ENCODE data around the gene ROGDI. TPM values are rescaled to one million over a fixed set of nuclear protein-coding genes. Genes with fewer than 3 reads are reported as not detected.

The ROGDI gene
- total and polyA plus RNA-seq, 2 donors (not counting 3 experiments of a cell fraction or from before 2014, with no cell fraction given) = 12.0 to 36.9 TPM

DNA sequence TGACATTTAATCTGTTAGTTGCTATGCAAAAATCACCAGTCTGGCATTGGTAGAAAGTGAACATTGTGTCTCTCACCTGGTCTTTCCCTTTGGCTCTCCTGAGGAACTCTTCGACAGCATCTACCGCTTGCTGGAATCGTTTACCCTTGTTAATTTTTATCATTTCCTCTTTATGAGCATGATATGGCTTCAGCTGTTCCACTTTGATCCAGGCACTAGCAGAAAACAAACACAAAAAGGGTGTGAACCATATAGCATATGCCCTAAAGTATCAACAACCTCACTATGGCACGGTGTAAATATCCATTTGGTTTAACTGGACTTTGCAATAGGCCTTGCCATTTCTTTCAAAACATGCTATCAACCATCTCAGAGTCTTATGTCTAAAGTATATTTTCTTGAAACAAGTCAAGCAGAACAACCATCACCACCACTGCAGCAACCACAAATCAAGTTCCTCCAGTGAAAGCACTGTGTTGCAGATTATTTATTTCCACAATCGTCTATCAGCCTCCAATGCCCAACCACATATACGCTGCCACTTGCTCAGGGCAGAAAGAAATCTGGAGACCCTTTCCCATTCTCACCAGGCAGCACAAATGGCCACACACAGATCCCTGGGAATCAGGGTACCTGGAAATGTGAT lies 30.4 kb upstream of the ROGDI start:
- BruUV-seq (replicated peaks) = no TSS peak
- FAIRE-seq (no peak), DNase-seq (ENCODE audit: low read depth, low spot score) (no peak)
- Histone ChIP-seq H3K9me3 (replicated peaks; ENCODE audit: control insufficient read depth, insufficient read depth, low read length) (no peaks in the 10 kb centered on the region), H3K4me2 (ENCODE audit: insufficient read depth, low read length) (no peak overlapping the region), H3K4me1 (ENCODE audit: control insufficient read depth, extremely low read depth, insufficient read depth, low read length) (no peaks in the 10 kb centered on the region), H3K9ac (replicated peaks; ENCODE audit: extremely low read depth, insufficient read depth, low read length) (no peak overlapping the region), H4K20me1 (replicated peaks; ENCODE audit: control insufficient read depth, extremely low read depth, insufficient read depth, low read length) (no peaks in the 10 kb centered on the region), H3K27me3 (ENCODE audit: control insufficient read depth in 2 of 2, insufficient read depth in 2 of 2, low read length in 2 of 2) (no peaks in the 10 kb centered on the region), H3K9me1 (replicated peaks; ENCODE audit: control insufficient read depth, extremely low read depth, insufficient read depth, low read length) (no peaks in the 10 kb centered on the region), H2AFZ (ENCODE audit: low read depth, low read length) (no peak overlapping the region), H3K27ac (ENCODE audit: insufficient read depth, low read depth, low read length) (no peak overlapping the region), H3K4me3 (replicated peaks in 1 of 3; ENCODE audit: insufficient read depth in 1 of 3, low read depth in 1 of 3, low read length in 3 of 3) (no peak overlapping the region), H3K36me3 (ENCODE audit: control insufficient read depth in 2 of 2, extremely low read depth in 1 of 2, insufficient read depth in 2 of 2, low read length in 2 of 2) (peaks cover 16 to 49% of the 10 kb centered on the region in 2 experiments), H3K79me2 (ENCODE audit: control insufficient read depth, insufficient read depth, low read length) (peaks cover 11% of the 10 kb centered on the region)
- intact Hi-C loops (cut with micrococcal nuclease) (no loop called here), dilution Hi-C loops (cut with MboI; ENCODE audit: extremely low pct_ligation_motif_present, low sequenced_read_pairs) (no loop called here)
- CTCF ChIA-PET = interaction anchor here (0.8 kb wide), 1 partner anchor 124 kb away, joined by 3 read pairs; no protein-coding TSS in a partner anchor
- POLR2A ChIA-PET = no interaction called here
- TF ChIP-seq FOS (IDR thresholded peaks at IDR 0.05; ENCODE audit: borderline replicate concordance, insufficient read depth, low read length) (no peak), EZH2 (IDR thresholded peaks at IDR 0.05; ENCODE audit: borderline replicate concordance, low read depth, low read length, severe bottlenecking) (no peak), POLR2AphosphoS5 (IDR thresholded peaks at IDR 0.05; ENCODE audit: insufficient read depth, low read depth, low read length) (no peak), GATA2 (IDR thresholded peaks at IDR 0.05; ENCODE audit: insufficient read depth, insufficient read length, low read depth, low read length) (no peak), JUN (IDR thresholded peaks at IDR 0.05; ENCODE audit: borderline replicate concordance, insufficient read depth, insufficient read length, low read depth) (no peak), MYC (IDR thresholded peaks at IDR 0.05; ENCODE audit: low read depth, low read length) (no peak), POLR2A (IDR thresholded peaks at IDR 0.05; ENCODE audit: low read depth, low read length) (no peak)
- TF ChIP-seq, protein P1, sequence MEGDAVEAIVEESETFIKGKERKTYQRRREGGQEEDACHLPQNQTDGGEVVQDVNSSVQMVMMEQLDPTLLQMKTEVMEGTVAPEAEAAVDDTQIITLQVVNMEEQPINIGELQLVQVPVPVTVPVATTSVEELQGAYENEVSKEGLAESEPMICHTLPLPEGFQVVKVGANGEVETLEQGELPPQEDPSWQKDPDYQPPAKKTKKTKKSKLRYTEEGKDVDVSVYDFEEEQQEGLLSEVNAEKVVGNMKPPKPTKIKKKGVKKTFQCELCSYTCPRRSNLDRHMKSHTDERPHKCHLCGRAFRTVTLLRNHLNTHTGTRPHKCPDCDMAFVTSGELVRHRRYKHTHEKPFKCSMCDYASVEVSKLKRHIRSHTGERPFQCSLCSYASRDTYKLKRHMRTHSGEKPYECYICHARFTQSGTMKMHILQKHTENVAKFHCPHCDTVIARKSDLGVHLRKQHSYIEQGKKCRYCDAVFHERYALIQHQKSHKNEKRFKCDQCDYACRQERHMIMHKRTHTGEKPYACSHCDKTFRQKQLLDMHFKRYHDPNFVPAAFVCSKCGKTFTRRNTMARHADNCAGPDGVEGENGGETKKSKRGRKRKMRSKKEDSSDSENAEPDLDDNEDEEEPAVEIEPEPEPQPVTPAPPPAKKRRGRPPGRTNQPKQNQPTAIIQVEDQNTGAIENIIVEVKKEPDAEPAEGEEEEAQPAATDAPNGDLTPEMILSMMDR (IDR thresholded peaks at IDR 0.05; ENCODE audit: extremely low read depth in 1 of 2, insufficient read depth in 1 of 2, low read depth in 1 of 2, low read length in 2 of 2) = no peak
- TF ChIP-seq, protein P2, sequence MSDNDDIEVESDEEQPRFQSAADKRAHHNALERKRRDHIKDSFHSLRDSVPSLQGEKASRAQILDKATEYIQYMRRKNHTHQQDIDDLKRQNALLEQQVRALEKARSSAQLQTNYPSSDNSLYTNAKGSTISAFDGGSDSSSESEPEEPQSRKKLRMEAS (IDR thresholded peaks at IDR 0.05; ENCODE audit: insufficient read depth, insufficient read length) = no peak
